OCI-LY1 (cell line): ENCODE measurements around the gene SNRNP48.

Experiments used
- H2AFZ ChIP-seq: fragments of 200-600 bp; sonication (generic), shearing (Covaris generic); 2 replicates; pipeline ENCODE4 v1.6.0; 2014; ENCODE audit warnings: antibody characterized with exemption, mild to moderate bottlenecking, low read length
- H3F3A ChIP-seq: fragments of 200-600 bp; sonication (generic), shearing (Covaris generic); 2 replicates; pipeline ENCODE4 v1.6.0; 2014; ENCODE audit warnings: mild to moderate bottlenecking, antibody characterized with exemption, low read length, moderate library complexity; ENCODE audit not compliant: insufficient read depth
- H3K27ac ChIP-seq: fragments of 200-600 bp; sonication (generic); 2 replicates; pipeline ENCODE4 v1.5.1; 2014; ENCODE audit warnings: low read length, mixed run types, mild to moderate bottlenecking, low read depth; ENCODE audit not compliant: poor library complexity, severe bottlenecking
- H3K27me3 ChIP-seq: fragments of 200-600 bp; sonication (generic); 2 replicates; pipeline ENCODE4 v1.6.0; 2014; ENCODE audit warnings: antibody characterized with exemption, mild to moderate bottlenecking, low read length, moderate library complexity; ENCODE audit not compliant: insufficient read depth
- H3K36me3 ChIP-seq: fragments of 200-600 bp; sonication (generic); 2 replicates; pipeline ENCODE4 v1.6.1; 2014; ENCODE audit warnings: mild to moderate bottlenecking, antibody characterized with exemption, low read length, moderate library complexity, mixed read lengths; ENCODE audit not compliant: insufficient read depth
- H3K4me1 ChIP-seq: fragments of 200-600 bp; sonication (generic); 2 replicates; pipeline ENCODE4 v1.5.1; 2014; ENCODE audit warnings: mild to moderate bottlenecking, low read length, moderate library complexity; ENCODE audit not compliant: insufficient read depth, severe bottlenecking
- H3K4me2 ChIP-seq: fragments of 200-600 bp; sonication (generic), shearing (Covaris generic); 2 replicates; pipeline ENCODE4 v1.6.1; 2014; ENCODE audit warnings: low read length
- H3K4me3 ChIP-seq: fragments of 200-600 bp; sonication (generic); 2 replicates; pipeline ENCODE4 v1.5.1; 2014; ENCODE audit warnings: low read length, low read depth, mild to moderate bottlenecking, mixed read lengths; ENCODE audit not compliant: poor library complexity, severe bottlenecking
- H3K79me2 ChIP-seq: fragments of 200-600 bp; shearing (Covaris generic); 2 replicates; pipeline ENCODE4 v1.6.1; 2016; ENCODE audit warnings: mixed run types, low read length, mixed read lengths; ENCODE audit not compliant: insufficient read depth
- H3K9ac ChIP-seq: fragments of 200-600 bp; sonication (generic), shearing (Covaris generic); 2 replicates; pipeline ENCODE4 v1.6.1; 2014; ENCODE audit warnings: mild to moderate bottlenecking, low read length, mixed read lengths
- H3K9me2 ChIP-seq: fragments of 200-600 bp; sonication (generic), shearing (Covaris generic); 2 replicates; pipeline ENCODE4 v1.6.1; 2014; ENCODE audit warnings: low read depth, mild to moderate bottlenecking, low read length, mixed read lengths
- H3K9me3 ChIP-seq: fragments of 200-600 bp; shearing (Covaris generic); 2 replicates; pipeline ENCODE4 v1.6.1; 2014; ENCODE audit warnings: low read length, mixed read lengths
- H4K20me1 ChIP-seq: fragments of 200-600 bp; sonication (generic), shearing (Covaris generic); 2 replicates; pipeline ENCODE4 v1.6.0; 2016; ENCODE audit warnings: mild to moderate bottlenecking, low read length; ENCODE audit not compliant: insufficient read depth
- CTCF ChIP-seq: fragments of 200-600 bp; sonication (generic), shearing (Covaris generic); IDR thresholded peaks from 2 replicates; pipeline ENCODE4 v1.5.1; 2017; ENCODE audit warnings: mild to moderate bottlenecking, antibody characterized with exemption, low read length, moderate library complexity, mixed read lengths
- EZH2 ChIP-seq: fragments of 200-600 bp; sonication (generic), shearing (Covaris generic); IDR thresholded peaks from 2 replicates; pipeline ENCODE4 v1.8.0; 2017; ENCODE audit warnings: borderline replicate concordance, mixed run types, mild to moderate bottlenecking, antibody characterized with exemption, low read length, moderate library complexity, mixed read lengths

SNRNP48 gene

GRCh38 chr6:7640016-7640415 is 50.0 kb downstream of the SNRNP48 start:
- Histone ChIP-seq H3K4me1 (no peaks in the 10 kb centered on the region), H3K9me2 (no peaks in the 10 kb centered on the region), H3K79me2 (no peaks in the 10 kb centered on the region), H3K9me3 (no peaks in the 10 kb centered on the region), H3K4me2 (no peak overlapping the region), H3F3A (no peaks in the 10 kb centered on the region), H3K9ac (no peak overlapping the region), H3K27ac (no peak overlapping the region), H2AFZ (no peak overlapping the region), H3K27me3 (peaks cover 11% of the 10 kb centered on the region; the same call in 1 of the 2 replicates), H3K36me3 (no peaks in the 10 kb centered on the region), H3K4me3 (no peak overlapping the region), H4K20me1 (no peaks in the 10 kb centered on the region)
- TF ChIP-seq EZH2 (no peak), CTCF (no peak)

GRCh38 chr6:7640607-7641577 is 50.9 kb downstream of the SNRNP48 start:
- Histone ChIP-seq H3K9me2 (no peaks in the 10 kb centered on the region), H3K36me3 (no peaks in the 10 kb centered on the region), H3F3A (no peaks in the 10 kb centered on the region), H2AFZ (no peak overlapping the region), H4K20me1 (no peaks in the 10 kb centered on the region), H3K79me2 (no peaks in the 10 kb centered on the region), H3K9me3 (no peaks in the 10 kb centered on the region), H3K27ac (no peak overlapping the region), H3K9ac (no peak overlapping the region), H3K4me1 (no peaks in the 10 kb centered on the region), H3K4me2 (no peak overlapping the region), H3K27me3 (peaks cover 11% of the 10 kb centered on the region; the same call in 1 of the 2 replicates), H3K4me3 (no peak overlapping the region)
- TF ChIP-seq EZH2: no peak
- no peak for TF ChIP-seq CTCF

GRCh38 chr6:7642791-7643190 is 52.8 kb downstream of the SNRNP48 start:
- H3K36me3 ChIP-seq: no peaks in the 10 kb centered on the region
- H3K4me2 ChIP-seq: no peak overlapping the region
- no peaks in the 10 kb centered on the region for H3K4me1 ChIP-seq
- H3K27me3 ChIP-seq: peaks cover 11% of the 10 kb centered on the region; the same call in 1 of the 2 replicates
- no peak for TF ChIP-seq EZH2
- no peak for TF ChIP-seq CTCF
- no peak overlapping the region for H3K27ac ChIP-seq
- H3F3A ChIP-seq: no peaks in the 10 kb centered on the region
- H4K20me1 ChIP-seq: no peaks in the 10 kb centered on the region
- no peaks in the 10 kb centered on the region for H3K79me2 ChIP-seq
- no peaks in the 10 kb centered on the region for H3K9me2 ChIP-seq
- H3K4me3 ChIP-seq: no peak overlapping the region
- no peak overlapping the region for H3K9ac ChIP-seq
- H3K9me3 ChIP-seq: no peaks in the 10 kb centered on the region
- no peak overlapping the region for H2AFZ ChIP-seq
